Fibroblast of mammary gland (primary cell): ENCODE data around the gene FARS2.

Experiments used
- DNase-seq: peaks from one replicate; pipeline ENCODE4 v3.0.0-alpha.2; 2010; ENCODE audit warnings: low read depth
- H3K4me3 ChIP-seq: 2 replicates; pipeline ENCODE4 v1.5.1; 2011; ENCODE audit warnings: low read depth, mild to moderate bottlenecking, low read length, moderate library complexity; ENCODE audit not compliant: control insufficient read depth
- TF ChIP-seq, protein P1 (sequence below): conservative IDR thresholded peaks from 2 replicates; pipeline ENCODE4 v1.5.1; 2011; ENCODE audit warnings: low read depth, low read length, inconsistent platforms; ENCODE audit not compliant: control insufficient read depth, insufficient read depth

The FARS2 gene

DNA sequence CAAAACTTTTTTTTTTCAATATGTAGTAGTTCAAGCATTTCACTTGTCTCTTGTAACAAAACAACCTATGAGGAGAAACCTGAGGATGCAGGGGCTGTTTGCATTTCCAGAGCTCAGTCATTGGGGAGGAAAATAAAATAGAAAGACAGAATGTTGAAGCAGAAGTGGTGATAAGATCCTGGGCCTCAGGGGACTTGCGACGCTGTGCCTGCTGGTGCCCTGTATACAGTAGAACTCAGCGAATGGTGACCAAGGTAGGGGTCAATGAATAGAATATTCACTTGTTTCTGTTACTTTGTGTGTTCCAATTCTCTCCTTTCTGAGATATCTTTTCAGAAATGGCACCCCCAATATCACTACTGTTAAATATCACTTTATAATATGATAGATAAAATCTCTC lies 271.6 kb downstream of the FARS2 start:
- TF ChIP-seq, protein P1, sequence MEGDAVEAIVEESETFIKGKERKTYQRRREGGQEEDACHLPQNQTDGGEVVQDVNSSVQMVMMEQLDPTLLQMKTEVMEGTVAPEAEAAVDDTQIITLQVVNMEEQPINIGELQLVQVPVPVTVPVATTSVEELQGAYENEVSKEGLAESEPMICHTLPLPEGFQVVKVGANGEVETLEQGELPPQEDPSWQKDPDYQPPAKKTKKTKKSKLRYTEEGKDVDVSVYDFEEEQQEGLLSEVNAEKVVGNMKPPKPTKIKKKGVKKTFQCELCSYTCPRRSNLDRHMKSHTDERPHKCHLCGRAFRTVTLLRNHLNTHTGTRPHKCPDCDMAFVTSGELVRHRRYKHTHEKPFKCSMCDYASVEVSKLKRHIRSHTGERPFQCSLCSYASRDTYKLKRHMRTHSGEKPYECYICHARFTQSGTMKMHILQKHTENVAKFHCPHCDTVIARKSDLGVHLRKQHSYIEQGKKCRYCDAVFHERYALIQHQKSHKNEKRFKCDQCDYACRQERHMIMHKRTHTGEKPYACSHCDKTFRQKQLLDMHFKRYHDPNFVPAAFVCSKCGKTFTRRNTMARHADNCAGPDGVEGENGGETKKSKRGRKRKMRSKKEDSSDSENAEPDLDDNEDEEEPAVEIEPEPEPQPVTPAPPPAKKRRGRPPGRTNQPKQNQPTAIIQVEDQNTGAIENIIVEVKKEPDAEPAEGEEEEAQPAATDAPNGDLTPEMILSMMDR = no peak
- DNase-seq = no peak
- no peak overlapping the region for H3K4me3 ChIP-seq

DNA sequence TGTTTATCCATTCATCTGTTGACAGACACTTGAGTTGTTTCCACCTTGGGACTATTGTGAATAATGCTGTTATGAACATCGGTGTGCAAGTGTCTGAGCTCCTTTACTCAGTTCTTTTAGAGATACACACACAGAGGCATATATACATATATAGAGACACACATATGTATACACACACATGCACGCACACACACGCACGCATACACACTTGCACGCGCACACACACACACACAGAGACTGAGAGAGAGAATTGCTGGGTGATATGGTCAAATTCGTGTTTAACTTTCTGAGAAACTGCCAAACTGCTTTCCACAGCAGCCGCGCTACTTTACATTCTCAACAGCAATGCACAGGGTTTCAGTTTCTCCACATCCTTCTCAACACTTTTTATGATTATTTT lies 273.3 kb downstream of the FARS2 start:
- TF ChIP-seq, protein P1 = no peak
- DNase-seq = no peak
- H3K4me3 ChIP-seq = no peak overlapping the region

DNA sequence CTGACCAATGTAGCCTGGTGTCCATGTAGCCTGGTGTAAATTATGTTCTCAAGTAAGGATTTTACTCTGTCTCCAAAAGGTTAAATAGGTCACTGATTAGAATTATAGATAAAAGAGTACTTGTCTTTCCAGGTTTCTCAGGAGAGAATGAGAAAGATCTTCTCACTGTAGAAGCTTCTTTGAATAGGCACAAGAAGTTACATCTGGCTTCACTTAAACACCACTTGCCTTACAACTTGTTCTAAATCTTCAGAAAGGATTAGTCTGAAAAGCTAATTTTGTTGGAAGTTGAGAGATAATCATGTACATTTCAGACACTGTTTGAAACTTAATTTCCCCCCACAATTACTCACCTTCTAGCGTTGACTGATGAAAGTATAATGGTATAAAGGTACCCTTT lies 275.3 kb downstream of the FARS2 start:
- peak; percentile 4 for DNase-seq

DNA sequence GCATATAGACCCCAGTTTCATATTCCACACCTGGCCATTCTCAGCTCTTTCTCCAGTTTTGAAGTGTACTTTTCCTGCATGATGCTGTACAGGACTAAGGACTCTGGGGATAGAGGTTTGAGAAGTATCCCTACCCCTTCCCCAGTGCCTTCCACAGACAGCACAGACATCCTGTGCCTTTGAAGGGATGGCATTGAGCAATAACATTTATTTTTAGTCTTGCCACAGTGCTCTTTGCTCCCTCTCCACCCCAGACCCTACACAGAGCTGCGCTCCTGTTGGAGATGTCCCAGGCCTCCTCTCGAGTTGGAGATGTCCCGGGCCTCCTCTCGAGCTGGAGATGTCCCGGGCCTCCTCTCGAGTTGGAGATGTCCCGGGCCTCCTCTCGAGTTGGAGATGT lies 275.8 kb downstream of the FARS2 start:
- DNase-seq = no peak
- TF ChIP-seq, protein P1 = no peak
- no peak overlapping the region for H3K4me3 ChIP-seq

More for the DNA sequence above, 275.3 kb downstream of the FARS2 start:
- TF ChIP-seq, protein P1 = no peak
- no peak overlapping the region for H3K4me3 ChIP-seq

DNA sequence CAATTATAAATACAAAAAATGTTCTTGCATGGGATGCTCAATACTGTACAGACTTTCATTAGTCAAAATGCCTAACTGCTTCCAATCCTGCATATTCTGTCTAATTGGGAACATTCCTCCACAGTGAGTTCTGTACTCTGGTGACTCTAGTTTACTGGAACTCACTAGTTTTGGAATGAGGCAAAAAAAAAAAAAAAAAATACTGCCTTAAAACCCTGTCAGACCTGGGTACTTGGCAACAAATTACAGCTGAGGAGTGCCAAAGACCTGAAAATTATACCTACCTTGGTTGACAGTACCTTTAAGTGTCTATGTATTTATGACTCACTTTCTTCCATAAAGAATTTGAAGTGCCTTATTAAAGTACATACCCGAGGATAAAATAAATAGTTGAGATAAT lies 276.7 kb downstream of the FARS2 start:
- TF ChIP-seq, protein P1 = no peak
- peak; percentile 65 for DNase-seq
- H3K4me3 ChIP-seq = no peak overlapping the region

DNA sequence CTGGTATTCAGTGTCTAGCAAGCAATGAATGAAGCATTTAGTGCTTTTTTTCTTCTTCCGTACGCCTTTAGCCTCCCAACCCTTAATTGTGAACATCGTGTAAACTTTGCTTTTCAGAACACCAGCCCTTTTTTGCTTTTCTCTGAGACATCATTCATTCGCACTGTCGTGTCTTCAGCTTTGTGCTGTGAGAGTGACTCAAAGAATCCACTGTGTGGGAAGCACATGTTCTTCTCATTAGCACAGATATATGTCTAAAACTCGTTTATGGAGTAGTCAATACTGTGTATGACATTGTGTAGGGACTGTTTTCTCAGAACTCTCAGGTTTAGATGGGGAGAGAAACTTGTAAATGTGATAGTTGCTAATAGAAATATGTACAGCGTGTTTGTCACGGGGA lies 279.1 kb downstream of the FARS2 start:
- no peak overlapping the region for H3K4me3 ChIP-seq
- TF ChIP-seq, protein P1 = no peak
- DNase-seq = peak; percentile 68

DNA sequence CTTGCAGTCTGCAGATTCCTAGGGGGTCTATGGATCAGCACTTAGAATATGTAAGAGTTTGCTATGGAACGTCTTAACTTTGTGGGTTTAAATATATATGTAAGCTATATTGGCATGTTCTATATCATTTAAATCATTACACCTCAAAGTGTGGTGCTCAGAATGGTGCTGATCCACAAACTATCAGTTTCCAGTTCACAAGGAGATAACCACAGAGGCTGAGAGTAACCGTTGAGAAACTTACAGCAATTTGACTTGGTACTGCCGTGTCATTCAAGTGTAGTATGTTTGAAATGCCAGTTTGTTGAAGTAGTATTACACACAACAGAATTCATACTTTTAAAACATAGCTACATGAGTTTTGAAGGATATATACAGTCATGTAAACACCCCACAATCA lies 279.7 kb downstream of the FARS2 start:
- H3K4me3 ChIP-seq = no peak overlapping the region
- TF ChIP-seq, protein P1 = no peak
- no peak for DNase-seq
